Astrocyte of the cerebellum (primary cell): ENCODE results near the gene JMJD4.
A peak's percentile ranks its signal among the peaks of the same experiment; 100 is the strongest.

Experiments used
- DNase-seq: peaks from one replicate; pipeline ENCODE4 v3.0.0-alpha.2; 2011; ENCODE audit warnings: low read depth
- H3K4me3 ChIP-seq: 2 replicates; pipeline ENCODE4 v1.5.1; 2011; ENCODE audit warnings: mild to moderate bottlenecking, low read depth, low read length, moderate library complexity
- in situ Hi-C: cut with HindIII; loops from 2 replicates; pipeline ENCODE4 v1.10.0; 2017; ENCODE audit warnings: low sequenced_read_pairs
- TF ChIP-seq, protein P1 (sequence below): IDR thresholded peaks from 2 replicates; pipeline ENCODE4 v1.5.1; 2012; ENCODE audit warnings: low read length, low read depth, moderate library complexity, mild to moderate bottlenecking; ENCODE audit errors: missing control alignments

JMJD4 gene

DNA sequence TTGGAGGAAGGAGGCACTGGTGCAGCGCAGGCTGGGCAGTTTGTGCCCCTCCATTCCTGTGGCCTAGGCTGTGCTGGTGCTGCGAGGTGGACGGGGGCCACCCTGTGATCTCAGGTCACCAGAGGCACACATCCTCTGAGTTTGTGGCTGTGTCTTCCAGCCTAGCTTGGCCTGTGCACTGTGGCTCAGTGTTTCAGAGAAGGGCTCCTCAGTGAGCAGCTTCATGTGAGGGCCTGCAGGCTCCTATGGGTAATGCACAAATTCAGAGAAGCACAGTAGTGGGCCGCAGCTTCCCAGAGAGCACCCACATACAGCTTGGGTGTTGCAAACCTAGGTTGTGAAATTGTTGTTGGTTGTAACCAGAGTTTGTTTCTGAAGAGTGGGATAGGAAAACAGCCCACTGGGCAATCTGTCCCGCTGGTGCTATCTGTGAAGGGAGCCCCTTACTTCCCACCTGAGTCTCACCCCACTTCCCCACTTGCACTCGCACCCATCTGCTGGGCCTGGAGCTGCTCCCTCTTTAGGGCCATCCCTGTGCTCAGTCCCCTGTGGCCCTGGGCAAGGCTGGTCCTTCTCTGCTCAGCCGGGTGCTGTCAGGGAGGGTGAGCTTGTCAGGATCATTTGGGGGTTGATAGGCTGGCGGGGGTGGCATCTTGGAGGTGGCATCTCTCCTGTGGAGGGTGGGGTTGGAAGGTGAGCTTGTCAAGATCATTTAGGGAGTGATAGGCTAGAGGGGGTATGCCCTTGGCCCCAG is 30.3 kb upstream of the JMJD4 start:
- H3K4me3 ChIP-seq, result no peak overlapping the region
- TF ChIP-seq, protein P1, sequence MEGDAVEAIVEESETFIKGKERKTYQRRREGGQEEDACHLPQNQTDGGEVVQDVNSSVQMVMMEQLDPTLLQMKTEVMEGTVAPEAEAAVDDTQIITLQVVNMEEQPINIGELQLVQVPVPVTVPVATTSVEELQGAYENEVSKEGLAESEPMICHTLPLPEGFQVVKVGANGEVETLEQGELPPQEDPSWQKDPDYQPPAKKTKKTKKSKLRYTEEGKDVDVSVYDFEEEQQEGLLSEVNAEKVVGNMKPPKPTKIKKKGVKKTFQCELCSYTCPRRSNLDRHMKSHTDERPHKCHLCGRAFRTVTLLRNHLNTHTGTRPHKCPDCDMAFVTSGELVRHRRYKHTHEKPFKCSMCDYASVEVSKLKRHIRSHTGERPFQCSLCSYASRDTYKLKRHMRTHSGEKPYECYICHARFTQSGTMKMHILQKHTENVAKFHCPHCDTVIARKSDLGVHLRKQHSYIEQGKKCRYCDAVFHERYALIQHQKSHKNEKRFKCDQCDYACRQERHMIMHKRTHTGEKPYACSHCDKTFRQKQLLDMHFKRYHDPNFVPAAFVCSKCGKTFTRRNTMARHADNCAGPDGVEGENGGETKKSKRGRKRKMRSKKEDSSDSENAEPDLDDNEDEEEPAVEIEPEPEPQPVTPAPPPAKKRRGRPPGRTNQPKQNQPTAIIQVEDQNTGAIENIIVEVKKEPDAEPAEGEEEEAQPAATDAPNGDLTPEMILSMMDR, result no peak
- in situ Hi-C loops, result loop anchor here (25.0 kb wide), 1 partner anchor 172 kb away; the partner anchor contains the start of gene WNT9A
- no peak for DNase-seq

DNA sequence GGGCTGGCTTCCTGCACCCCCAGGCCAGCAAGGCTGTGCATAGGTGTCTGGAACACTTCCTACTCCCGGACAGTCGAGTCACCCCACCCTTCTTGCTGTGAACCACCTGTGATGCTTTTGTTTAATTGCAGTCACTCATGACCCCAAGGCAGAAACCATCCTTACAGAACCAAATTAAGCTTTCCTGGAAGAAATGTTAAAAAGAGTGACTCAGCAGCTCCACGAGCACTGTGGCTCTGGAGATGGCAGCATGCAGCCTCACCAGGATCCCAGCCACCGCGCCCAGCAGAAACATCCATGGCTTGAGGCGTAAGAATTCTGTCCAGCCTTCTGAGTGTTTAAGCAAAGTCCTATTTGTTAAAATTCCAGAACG is 28.9 kb upstream of the JMJD4 start:
- in situ Hi-C loops, result loop anchor here (25.0 kb wide), 1 partner anchor 173 kb away; the partner anchor contains the start of gene WNT9A
- no peak overlapping the region for H3K4me3 ChIP-seq
- no peak for DNase-seq
- TF ChIP-seq, protein P1, result no peak

DNA sequence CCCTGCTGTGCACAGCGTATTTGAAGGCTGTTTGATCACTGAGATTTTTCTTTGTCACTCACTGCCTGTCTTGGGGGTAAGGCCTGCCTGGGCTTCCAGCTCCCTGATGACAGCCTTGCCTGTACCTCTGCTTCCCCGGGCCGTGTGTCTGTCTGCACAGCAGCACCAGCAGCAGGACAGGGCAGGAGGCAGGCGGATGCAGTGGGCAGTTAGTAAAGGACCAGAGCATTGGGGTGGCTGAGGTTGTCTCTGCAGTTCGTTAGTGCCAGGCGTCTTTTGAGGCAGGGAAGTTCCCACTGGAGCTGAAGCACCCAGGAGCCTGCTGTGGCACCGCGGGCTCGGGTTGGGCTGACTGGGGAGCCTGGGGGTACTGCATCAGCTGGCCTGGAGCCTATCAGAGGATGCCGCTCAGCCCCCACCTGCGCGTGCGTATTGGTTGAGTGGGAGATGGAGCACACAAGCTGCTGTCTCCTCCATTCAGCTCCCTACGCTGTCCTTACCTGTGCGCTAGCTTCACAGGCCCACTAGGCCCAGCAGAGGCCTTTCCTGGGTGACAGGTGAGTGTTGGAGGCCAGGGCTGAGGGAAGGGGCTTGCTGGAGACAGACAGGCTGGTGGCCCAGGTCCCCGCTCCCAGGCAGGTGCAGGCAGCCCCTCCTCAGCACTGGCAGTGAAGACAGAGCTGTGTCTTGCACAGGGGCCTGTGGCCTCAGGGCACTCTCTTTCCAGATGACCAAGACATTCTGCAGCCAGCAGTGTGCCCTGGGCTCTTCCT is 28.3 kb upstream of the JMJD4 start:
- in situ Hi-C loops, result loop anchor here (25.0 kb wide), 1 partner anchor 174 kb away; the partner anchor contains the start of gene WNT9A
- TF ChIP-seq, protein P1, result no peak
- H3K4me3 ChIP-seq, result no peak overlapping the region
- no peak for DNase-seq

DNA sequence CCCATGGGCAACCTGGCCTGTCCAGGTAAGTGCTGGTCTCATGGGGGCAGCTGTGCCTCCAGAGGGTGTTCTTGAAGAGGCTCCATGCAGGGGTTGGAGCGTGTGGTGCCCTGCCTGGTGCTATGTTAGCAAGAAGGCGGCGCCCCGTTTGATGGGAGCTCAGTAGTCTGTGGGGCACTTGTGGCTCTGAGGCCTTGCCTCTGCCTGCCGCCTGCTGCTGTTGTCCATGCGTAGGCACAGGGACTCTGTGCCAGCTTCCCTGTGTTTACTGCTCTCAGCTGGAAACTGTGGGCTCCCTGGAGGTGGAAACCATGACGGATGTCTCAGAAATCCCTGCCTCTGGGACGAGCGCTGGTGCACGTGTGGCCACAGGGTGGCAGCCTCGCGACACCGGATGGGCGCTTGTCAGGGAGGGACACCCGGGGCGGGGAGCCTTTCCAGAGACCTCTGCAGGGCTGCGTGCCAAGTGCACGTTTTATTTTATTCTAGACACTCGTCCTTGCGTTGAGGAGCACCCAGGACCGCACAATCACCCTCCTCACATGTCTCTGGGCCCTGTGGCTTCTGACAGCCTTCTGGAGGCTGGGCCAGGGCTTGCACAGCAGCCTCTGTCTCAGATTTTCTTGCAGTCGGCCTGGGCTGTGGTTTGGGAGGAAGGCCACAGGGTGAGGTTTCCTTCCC is 27.3 kb upstream of the JMJD4 start:
- no peak for DNase-seq
- in situ Hi-C loops, result loop anchor here (25.0 kb wide), 1 partner anchor 175 kb away; the partner anchor contains the start of gene WNT9A

DNA sequence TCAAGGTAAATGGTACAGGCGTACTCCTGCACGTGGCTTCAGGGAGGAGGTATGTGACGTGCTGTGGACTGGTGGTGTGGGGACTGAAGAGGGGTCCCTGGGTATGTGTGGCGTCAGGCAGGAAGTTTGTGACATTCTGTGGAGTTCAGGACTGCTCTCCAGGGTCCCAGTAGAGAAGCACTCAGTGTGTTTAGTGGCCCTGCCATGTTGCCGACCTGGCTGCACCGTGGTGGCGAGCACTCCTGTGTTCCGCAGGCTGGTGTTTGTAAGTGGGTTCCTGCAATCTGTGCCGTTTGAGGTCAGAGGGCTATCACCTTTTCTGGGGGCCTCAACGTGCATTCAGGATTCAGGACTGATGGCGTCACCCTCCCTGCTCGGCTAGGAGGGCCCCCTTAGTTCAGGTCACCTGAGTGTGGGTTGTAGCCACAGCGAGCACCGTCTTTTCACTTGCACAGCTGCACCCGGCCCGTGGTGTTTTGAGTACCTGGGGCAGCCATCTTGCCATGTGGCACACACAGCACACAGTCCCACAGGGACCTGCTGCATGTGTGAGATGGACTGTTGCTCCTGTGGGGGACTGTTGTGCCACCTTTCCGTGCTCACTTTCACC is 26.6 kb upstream of the JMJD4 start:
- no peak overlapping the region for H3K4me3 ChIP-seq

More for the DNA sequence above, 27.3 kb upstream of the JMJD4 start:
- TF ChIP-seq, protein P1, result peak; percentile 84
- H3K4me3 ChIP-seq, result no peak overlapping the region

More for the DNA sequence above, 26.6 kb upstream of the JMJD4 start:
- no peak for DNase-seq
- in situ Hi-C loops, result loop anchor here (25.0 kb wide), 1 partner anchor 176 kb away; the partner anchor contains the start of gene WNT9A
- TF ChIP-seq, protein P1, result no peak
